Cortex of kidney (tissue), 1 donor: ENCODE results near the gene DDX10.

Source experiments
- DNase-seq: peaks from one replicate; lab custom pipeline; 2025; lab: John Stamatoyannopoulos, UW

Gene DDX10

DNA sequence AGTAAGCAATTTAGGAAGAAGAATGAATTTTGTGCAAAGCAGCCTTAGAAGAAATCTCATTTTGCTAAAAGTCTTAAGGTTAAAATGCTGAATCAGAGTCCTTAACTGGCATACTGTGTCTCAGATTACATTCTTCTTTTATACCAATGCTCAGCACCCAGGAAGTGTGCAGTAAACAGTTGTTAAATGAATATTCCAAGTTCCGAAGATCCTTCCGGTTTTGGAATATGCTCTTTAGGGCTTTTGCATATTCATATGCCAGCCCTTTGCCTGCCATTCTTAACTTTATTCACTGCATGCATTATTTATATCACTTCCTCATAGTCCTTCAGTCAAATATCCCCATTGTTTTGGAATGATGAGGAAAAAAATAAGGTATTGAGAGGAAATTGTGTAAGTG lies 242.0 kb downstream of the DDX10 start:
- no peak for DNase-seq

DNA sequence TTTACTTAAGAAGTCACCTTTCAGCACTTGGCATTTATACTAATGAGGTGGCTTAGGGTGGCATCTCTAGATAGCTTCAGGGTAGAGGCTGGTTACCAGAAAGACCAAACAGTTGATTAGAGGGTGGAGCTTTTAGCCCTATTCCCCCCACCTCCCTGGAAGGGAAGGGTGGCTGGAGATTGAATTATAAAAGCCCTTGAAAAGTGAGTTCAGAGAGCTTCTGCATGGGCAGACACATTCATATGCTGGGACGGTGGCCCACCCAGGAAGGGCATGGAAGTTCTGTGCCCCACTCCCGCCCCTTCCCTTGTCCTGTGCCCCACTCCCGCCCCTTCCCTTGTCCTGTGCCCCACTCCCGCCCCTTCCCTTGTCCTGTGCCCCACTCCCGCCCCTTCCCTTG lies 244.2 kb downstream of the DDX10 start:
- no peak for DNase-seq

DNA sequence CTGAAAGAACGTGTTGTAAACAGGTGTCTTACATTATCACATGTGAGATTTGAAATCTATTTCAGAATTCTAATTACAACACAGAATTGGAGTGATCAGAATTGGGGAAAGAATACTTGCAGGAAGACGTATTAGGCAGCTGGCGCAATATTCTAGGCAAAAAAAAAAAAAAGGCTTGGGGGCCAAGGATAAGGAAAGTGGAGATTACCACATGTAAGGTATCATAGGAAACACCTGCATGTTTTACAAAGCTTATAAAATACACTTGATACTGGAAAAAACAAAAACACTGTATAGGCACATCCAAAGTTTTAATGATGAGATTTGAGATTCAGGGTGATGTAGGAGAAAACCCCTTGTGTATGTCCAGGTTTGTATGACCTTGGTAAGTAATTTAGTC lies 245.1 kb downstream of the DDX10 start:
- no peak for DNase-seq

DNA sequence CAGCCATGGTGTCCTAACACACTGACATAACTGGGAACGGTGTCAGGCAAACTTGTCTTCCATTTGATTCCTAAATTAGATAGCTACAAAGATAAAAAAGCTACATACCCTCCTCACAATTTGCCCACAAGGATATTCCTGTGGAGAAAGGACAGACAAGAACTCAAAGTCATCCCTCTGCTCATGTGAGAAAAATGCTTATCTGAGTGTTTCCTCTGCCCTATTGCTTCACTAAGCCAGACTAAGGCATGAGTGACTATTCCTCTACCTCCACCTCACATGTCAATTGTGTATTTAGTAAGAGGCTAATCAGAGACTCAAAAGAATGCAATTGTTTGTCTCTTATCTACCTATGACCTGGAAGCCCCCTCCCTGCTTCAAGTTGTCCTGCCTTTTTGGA lies 247.7 kb downstream of the DDX10 start:
- DNase-seq: no peak

GRCh38 chr11:108913204-108913603 lies 248.3 kb downstream of the DDX10 start:
- no peak for DNase-seq

DNA sequence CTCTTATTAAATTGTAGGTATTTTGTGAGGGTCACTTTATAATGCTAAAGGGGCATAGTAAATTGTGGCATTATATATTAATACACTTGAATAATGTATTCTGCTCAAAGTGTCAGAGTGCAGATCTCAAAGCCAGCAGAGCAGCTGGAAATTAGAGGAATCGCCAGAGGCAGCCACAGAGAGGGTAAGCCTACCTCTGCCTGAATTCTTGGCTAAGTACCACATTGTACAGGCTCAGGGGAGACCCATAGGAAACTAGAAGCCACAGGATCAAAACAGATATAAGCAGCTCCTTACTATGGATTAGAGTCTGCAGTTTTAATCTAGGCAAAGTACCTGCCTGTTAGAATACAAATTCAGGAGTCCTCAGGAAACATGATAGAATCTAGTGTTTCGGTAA lies 249.3 kb downstream of the DDX10 start:
- no peak for DNase-seq

- DNase-seq: no peak
Observed at GRCh38 chr11:108914981-108915380, 250.1 kb downstream of the DDX10 start.

DNA sequence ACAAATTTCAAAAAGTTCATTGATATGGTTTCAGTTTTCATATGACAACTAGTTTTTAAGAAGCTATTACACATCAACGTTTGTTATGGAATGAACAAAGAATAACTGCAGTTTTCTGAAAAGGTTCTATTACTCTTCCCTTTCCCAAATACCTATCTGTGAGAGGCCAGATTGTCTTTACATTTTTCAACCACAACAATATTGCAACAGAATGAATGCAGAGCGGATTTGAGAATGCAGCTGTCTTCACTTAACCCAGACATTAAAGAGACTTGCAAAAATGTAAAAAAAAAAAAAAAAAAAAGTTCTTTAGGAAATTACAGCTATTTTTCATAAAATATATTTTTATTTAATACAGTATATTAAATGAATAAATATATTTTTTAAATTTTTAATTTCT lies 250.8 kb downstream of the DDX10 start:
- no peak for DNase-seq

DNA sequence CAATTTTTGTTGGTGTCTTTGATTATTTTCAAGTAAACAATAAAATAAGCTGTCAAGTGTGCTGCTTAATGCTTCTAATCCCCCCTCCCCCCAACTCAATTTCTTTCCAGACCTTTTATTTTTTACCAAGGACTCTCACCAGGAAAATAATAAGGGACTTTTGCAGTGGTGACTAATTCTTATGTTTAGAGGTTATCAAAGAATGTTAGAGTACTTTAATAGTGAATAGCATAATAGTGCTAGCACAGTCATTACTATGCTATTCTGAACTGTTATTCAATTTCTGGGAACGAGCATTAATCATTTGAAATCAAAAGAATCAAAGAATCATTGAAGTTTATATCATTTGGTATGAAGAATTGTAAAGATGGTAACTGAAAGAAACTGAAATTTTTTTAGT lies 251.4 kb downstream of the DDX10 start:
- no peak for DNase-seq

- no peak for DNase-seq
Observed at GRCh38 chr11:108916935-108917334, 252.1 kb downstream of the DDX10 start.

DNA sequence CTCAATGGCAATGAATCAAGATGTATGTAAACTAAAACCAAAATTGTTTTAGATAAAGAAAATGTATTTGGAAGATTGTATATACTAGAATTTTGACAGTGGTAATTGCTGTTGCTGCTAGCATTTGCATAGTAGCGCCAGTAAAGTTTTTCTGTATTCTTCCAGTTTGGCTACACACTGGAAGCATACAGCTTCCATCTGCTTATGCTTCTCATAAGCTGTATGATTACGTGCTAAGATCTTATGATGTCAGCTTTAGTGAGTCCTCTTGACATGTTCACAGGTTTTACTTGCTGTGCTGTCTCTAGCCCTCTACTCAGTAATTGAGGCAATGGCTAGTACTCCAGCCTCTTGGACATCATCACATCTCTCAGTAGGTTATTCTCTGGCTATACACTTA lies 256.3 kb downstream of the DDX10 start:
- DNase-seq: no peak

DNA sequence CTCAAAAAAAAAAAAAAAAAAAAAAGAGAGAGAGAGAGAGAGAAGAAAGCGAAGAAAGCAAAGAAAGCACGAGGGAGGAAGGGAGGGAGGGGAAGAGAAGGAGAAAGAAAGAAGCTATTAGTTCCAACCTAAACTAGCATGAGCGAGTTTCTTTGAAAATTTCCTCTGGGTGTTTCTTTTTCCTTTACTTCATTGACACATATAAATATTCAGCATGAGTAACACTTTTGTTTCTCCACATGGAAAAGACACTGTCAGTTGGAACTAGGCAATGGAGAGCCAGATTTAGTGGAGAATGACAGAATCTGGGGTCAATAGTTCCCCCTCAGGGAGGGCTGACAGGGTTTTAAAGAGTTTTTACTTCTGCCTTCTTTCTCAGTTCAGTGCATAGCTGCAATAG lies 257.4 kb downstream of the DDX10 start:
- DNase-seq: no peak

GRCh38 chr11:108923413-108923812 lies 258.5 kb downstream of the DDX10 start:
- DNase-seq: no peak

DNA sequence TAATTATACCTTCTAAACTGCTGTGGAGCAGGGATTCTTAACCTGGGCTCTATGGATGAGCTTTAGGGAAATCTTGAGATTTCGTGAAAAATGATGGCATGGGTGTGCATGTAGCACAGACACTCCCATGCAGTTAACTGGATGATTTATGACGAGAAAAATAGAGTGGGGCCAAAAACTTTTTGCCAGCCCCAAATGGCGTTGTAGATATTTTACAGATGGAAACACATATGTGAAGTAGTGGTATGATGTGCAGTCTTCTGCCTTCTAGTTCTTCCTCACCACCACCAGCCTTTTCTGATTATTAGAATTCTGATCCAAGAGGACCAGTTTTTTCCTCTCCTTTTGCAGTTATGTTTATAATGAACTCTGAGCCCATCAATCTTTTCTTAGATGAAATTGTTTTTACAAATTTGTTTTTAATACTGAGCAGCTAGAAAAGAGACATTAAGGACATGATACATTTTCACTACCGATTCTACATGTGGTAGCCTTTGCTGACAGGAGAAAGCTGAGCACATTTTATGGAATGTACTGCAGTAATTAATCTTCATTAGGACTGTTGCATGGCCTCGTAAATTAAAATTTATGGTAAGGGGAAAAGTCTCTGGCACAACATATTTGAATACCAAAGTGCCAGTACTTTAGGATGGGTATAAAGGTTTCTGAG lies 261.4 kb downstream of the DDX10 start:
- no peak for DNase-seq

GRCh38 chr11:108926841-108927577 lies 262.1 kb downstream of the DDX10 start:
- DNase-seq: no peak

DNA sequence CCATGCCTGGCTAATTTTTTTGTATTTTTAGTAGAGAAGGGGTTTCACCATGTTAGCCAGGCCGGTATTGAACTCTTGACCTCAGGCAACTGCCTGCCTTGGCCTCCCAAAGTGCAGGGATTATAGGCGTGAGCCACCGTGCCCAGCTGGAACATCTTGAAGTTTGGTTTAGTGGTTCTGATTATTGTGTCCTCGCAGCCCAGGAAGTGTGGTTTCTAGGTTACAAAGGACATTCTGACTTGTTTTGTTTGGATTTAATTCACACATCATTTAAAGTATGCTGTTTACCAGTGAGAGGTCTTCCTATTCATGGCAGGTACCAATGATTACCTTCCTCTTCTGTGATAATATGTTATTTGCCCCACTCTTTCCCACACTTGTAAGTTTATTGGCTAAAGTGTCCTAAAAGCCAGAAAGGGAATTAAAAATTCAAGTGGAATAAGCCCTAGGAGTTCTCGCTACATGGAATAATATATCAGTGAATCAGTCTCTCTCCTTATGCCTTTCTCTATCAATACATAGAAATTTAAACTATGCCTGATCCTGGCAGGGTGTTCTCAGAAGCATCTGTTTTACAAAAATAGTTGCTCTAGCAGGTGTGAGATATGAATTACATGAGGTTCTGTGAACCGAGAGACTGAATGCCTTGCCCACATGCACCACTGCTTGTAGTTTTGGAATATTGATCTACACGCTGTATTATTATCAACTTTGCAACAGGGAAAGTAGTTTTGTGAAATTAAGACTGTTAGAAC lies 263.1 kb downstream of the DDX10 start:
- no peak for DNase-seq

- DNase-seq: no peak
Observed at GRCh38 chr11:108929241-108929640, 264.4 kb downstream of the DDX10 start.

- no peak for DNase-seq
Observed at GRCh38 chr11:108931168-108931567, 266.3 kb downstream of the DDX10 start.

GRCh38 chr11:108933630-108934029 lies 268.8 kb downstream of the DDX10 start:
- DNase-seq: no peak

GRCh38 chr11:108934289-108934688 lies 269.4 kb downstream of the DDX10 start:
- no peak for DNase-seq

- no peak for DNase-seq
Observed at GRCh38 chr11:108934696-108935095, 269.8 kb downstream of the DDX10 start.

DNA sequence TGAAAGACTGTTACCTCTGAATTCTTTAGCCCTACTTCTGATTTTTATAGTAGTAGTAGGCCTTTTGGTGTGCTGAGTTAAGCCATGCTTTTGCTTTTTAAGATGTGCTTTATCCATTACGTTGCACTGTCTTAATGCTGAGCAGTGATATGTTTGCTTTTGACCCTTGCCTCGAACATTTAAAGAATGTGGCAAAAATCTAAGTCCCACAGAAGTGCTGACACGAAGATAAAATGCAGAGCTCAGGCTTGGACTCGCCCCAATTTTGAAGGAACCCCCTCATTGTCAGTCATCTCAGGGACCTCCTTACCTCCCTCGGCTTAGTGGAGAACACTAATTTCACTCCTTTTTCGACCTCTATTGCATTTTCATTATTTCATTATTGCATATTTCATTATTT lies 272.9 kb downstream of the DDX10 start:
- no peak for DNase-seq

DNA sequence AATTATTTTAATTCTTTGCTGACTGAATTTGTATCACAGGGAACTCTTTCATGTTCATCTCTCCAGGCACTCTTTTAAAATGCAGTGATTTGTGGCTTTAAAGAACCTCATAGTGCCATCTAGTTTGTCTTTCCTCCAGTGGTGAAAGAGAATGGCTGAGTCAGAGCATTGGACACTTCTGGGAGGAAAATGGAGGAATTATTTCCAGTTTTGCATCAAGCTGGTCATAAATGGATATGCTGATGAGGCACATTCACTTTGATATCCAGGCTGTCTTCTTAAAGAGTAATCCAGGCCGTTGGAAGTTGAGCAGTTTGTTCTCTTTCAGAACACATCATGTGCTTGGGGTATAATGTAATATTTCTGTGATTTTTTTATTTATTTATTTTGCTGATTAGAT lies 273.7 kb downstream of the DDX10 start:
- DNase-seq: no peak
